ENCODE measurements around the gene TAS2R60. TPM values are rescaled to one million over a fixed set of nuclear protein-coding genes. Genes with fewer than 3 reads are reported as not detected.
"Not testable (repeated sequence)": the region's sequence is repeated elsewhere in the genome, so short reads cannot be mapped to it uniquely, and the experiment has no call there.

The TAS2R60 gene
- total RNA-seq, 2 experiments from 2014 or later: not detected

- Mint-ChIP-seq H3K27ac (no peak overlapping the region), H3K36me3 (peaks cover 2% of the 10 kb centered on the region), H3K4me1 (ENCODE audit: low read depth) (peaks cover 6% of the 10 kb centered on the region), H3K9me3 (peaks cover 6% of the 10 kb centered on the region), H3K4me3 (no peak overlapping the region), H3K27me3 (no peaks in the 10 kb centered on the region)
- ChIA-PET CTCF (interaction anchor here (0.7 to 4.3 kb wide), 24 partner anchors 8 to 408 kb away, joined by 3 to 64 read pairs (median 4); partner anchors contain the start of genes CLCN1 and EPHA1), POLR2A (no interaction called here)
- intact Hi-C loops (cut with micrococcal nuclease): loop anchor here (1.0 to 5.0 kb wide), 4 partner anchors 35 to 409 kb away; partner anchors contain the start of gene ZYX
- no peak for DNase-seq
Observed at GRCh38 chr7:143415742-143416397, 27.4 kb upstream of the TAS2R60 start.

- Mint-ChIP-seq H3K36me3 (peaks cover 2% of the 10 kb centered on the region), H3K9me3 (peaks cover 6% of the 10 kb centered on the region), H3K27ac (no peak overlapping the region), H3K4me3 (no peak overlapping the region), H3K4me1 (ENCODE audit: low read depth) (peaks cover 6% of the 10 kb centered on the region), H3K27me3 (no peaks in the 10 kb centered on the region)
- intact Hi-C loops (cut with micrococcal nuclease): loop anchor here (1.0 to 5.0 kb wide), 4 partner anchors 36 to 409 kb away; partner anchors contain the start of gene ZYX
- ChIA-PET CTCF (interaction anchor here (0.6 to 4.3 kb wide), 34 partner anchors 9 to 414 kb away, joined by 3 to 64 read pairs (median 3); partner anchors contain the start of genes CLCN1, EPHA1 and FAM131B), POLR2A (no interaction called here)
- no peak for DNase-seq
Observed at GRCh38 chr7:143416565-143417149, 26.6 kb upstream of the TAS2R60 start.

- H3K4me1 Mint-ChIP-seq (ENCODE audit: low read depth): peaks cover 2% of the 10 kb centered on the region
- peaks cover 6% of the 10 kb centered on the region for H3K9me3 Mint-ChIP-seq
- H3K4me3 Mint-ChIP-seq: no peak overlapping the region
- DNase-seq: no peak
- peaks cover 4% of the 10 kb centered on the region for H3K36me3 Mint-ChIP-seq
- no peak overlapping the region for H3K27ac Mint-ChIP-seq
- intact Hi-C loops (cut with micrococcal nuclease): loop anchor here (2.0 to 5.0 kb wide), 3 partner anchors 37 to 411 kb away; partner anchors contain the start of gene ZYX
- CTCF ChIA-PET: interaction anchor here (0.6 to 4.3 kb wide), 18 partner anchors 9 to 416 kb away, joined by 3 to 64 read pairs (median 4); partner anchors contain the start of gene EPHA1
- POLR2A ChIA-PET: no interaction called here
- H3K27me3 Mint-ChIP-seq: no peaks in the 10 kb centered on the region
Observed at GRCh38 chr7:143417734-143418383, 25.4 kb upstream of the TAS2R60 start.

GRCh38 chr7:143418681-143419458 is 24.4 kb upstream of the TAS2R60 start:
- Mint-ChIP-seq H3K4me1 (ENCODE audit: low read depth) (peaks cover 2% of the 10 kb centered on the region), H3K4me3 (no peak overlapping the region), H3K9me3 (peaks cover 6% of the 10 kb centered on the region), H3K36me3 (peaks cover 4% of the 10 kb centered on the region), H3K27ac (no peak overlapping the region), H3K27me3 (no peaks in the 10 kb centered on the region)
- DNase-seq: no peak
- POLR2A ChIA-PET: interaction anchor here (0.6 kb wide), 1 partner anchor 492 kb away, joined by 4 read pairs; no protein-coding TSS in a partner anchor
- CTCF ChIA-PET: interaction anchor here (0.6 to 4.3 kb wide), 3 partner anchors 39 to 179 kb away, joined by 4 to 64 read pairs (median 4); no protein-coding TSS in a partner anchor
- intact Hi-C loops (cut with micrococcal nuclease): loop anchor here (5.0 kb wide), 2 partner anchors 107 to 412 kb away; no protein-coding TSS in a partner anchor

- Mint-ChIP-seq H3K4me1 (ENCODE audit: low read depth) (peaks cover 2% of the 10 kb centered on the region), H3K36me3 (peaks cover 4% of the 10 kb centered on the region), H3K27ac (no peak overlapping the region), H3K27me3 (no peaks in the 10 kb centered on the region), H3K9me3 (peaks cover 6% of the 10 kb centered on the region), H3K4me3 (no peak overlapping the region)
- CTCF ChIA-PET: no interaction called here
- intact Hi-C loops (cut with micrococcal nuclease): loop anchor here (5.0 kb wide), 2 partner anchors 108 to 413 kb away; no protein-coding TSS in a partner anchor
- DNase-seq: no peak
- POLR2A ChIA-PET: no interaction called here
Observed at GRCh38 chr7:143419880-143420279, 23.4 kb upstream of the TAS2R60 start.

GRCh38 chr7:143420624-143421023 is 22.6 kb upstream of the TAS2R60 start:
- POLR2A ChIA-PET: interaction anchor here (0.6 kb wide), 2 partner anchors 133 to 180 kb away, joined by 3 read pairs; no protein-coding TSS in a partner anchor
- H3K36me3 Mint-ChIP-seq; DNase-seq; H3K9me3 Mint-ChIP-seq; H3K27me3 Mint-ChIP-seq; intact Hi-C loops (cut with micrococcal nuclease); H3K4me3 Mint-ChIP-seq; H3K4me1 Mint-ChIP-seq (ENCODE audit: low read depth); H3K27ac Mint-ChIP-seq: not testable (repeated sequence)
- CTCF ChIA-PET: interaction anchor here (0.8 kb wide), 1 partner anchor 14 kb away, joined by 4 read pairs; no protein-coding TSS in a partner anchor

GRCh38 chr7:143422033-143422432 is 21.2 kb upstream of the TAS2R60 start:
- ChIA-PET CTCF (interaction anchor here (1.5 kb wide), 1 partner anchor 207 kb away, joined by 3 read pairs; no protein-coding TSS in a partner anchor), POLR2A (no interaction called here)
- H3K9me3 Mint-ChIP-seq: peaks cover 6% of the 10 kb centered on the region
- peaks cover 4% of the 10 kb centered on the region for H3K36me3 Mint-ChIP-seq
- no peak for DNase-seq
- H3K4me1 Mint-ChIP-seq (ENCODE audit: low read depth): peaks cover 5% of the 10 kb centered on the region
- intact Hi-C loops (cut with micrococcal nuclease): no loop called here
- H3K4me3 Mint-ChIP-seq: no peak overlapping the region
- H3K27me3 Mint-ChIP-seq: no peaks in the 10 kb centered on the region
- no peak overlapping the region for H3K27ac Mint-ChIP-seq

- H3K4me3 Mint-ChIP-seq; H3K9me3 Mint-ChIP-seq; H3K27ac Mint-ChIP-seq; H3K27me3 Mint-ChIP-seq; H3K36me3 Mint-ChIP-seq; CTCF ChIA-PET; H3K4me1 Mint-ChIP-seq (ENCODE audit: low read depth); intact Hi-C loops (cut with micrococcal nuclease); DNase-seq: not testable (repeated sequence)
- POLR2A ChIA-PET: interaction anchor here (0.6 kb wide), 1 partner anchor 12 kb away, joined by 3 read pairs; no protein-coding TSS in a partner anchor
Observed at GRCh38 chr7:143424476-143424875, 18.8 kb upstream of the TAS2R60 start.

- Mint-ChIP-seq H3K36me3 (peaks cover 2% of the 10 kb centered on the region), H3K27ac (no peak overlapping the region), H3K4me3 (no peak overlapping the region), H3K4me1 (ENCODE audit: low read depth) (peaks cover 5% of the 10 kb centered on the region), H3K9me3 (no peaks in the 10 kb centered on the region), H3K27me3 (no peaks in the 10 kb centered on the region)
- no peak for DNase-seq
- ChIA-PET POLR2A (no interaction called here), CTCF (interaction anchor here (0.6 to 1.5 kb wide), 3 partner anchors 9 to 41 kb away, joined by 3 to 4 read pairs (median 4); no protein-coding TSS in a partner anchor)
- intact Hi-C loops (cut with micrococcal nuclease): no loop called here
Observed at GRCh38 chr7:143426479-143427142, 16.6 kb upstream of the TAS2R60 start.

GRCh38 chr7:143429770-143430698 is 13.2 kb upstream of the TAS2R60 start:
- Mint-ChIP-seq H3K27me3 (no peaks in the 10 kb centered on the region), H3K36me3 (no peaks in the 10 kb centered on the region), H3K4me1 (ENCODE audit: low read depth) (peaks cover 5% of the 10 kb centered on the region), H3K9me3 (no peaks in the 10 kb centered on the region), H3K27ac (no peak overlapping the region), H3K4me3 (no peak overlapping the region)
- DNase-seq: no peak
- intact Hi-C loops (cut with micrococcal nuclease): no loop called here
- CTCF ChIA-PET: no interaction called here
- POLR2A ChIA-PET: no interaction called here

Measured in activated CD4-positive, alpha-beta memory T cell treated with anti-CD3 and anti-CD28 coated beads for 36 hours (primary cell).